ENCODE data around the gene TGFBR3. TPM values are rescaled to one million over a fixed set of nuclear protein-coding genes. Genes with fewer than 3 reads are reported as not detected.

The TGFBR3 gene
- total and polyA plus RNA-seq, 2 of the 8 experiments (the other 6 are each of a cell fraction or from before 2014, with no cell fraction given): 2.0 to 6.1 TPM

- no peak overlapping the region for H3K4ac ChIP-seq (replicated peaks; ENCODE audit: insufficient read length, low read depth, low read length)
- no peak overlapping the region for H3K56ac ChIP-seq (replicated peaks; ENCODE audit: insufficient read length, low read depth, low read length)
- H3K23ac ChIP-seq (ENCODE audit: insufficient read length): no peak overlapping the region
- H2BK5ac ChIP-seq (ENCODE audit: low read depth, low read length): no peak overlapping the region
- no peak overlapping the region for H4K91ac ChIP-seq (replicated peaks; ENCODE audit: insufficient read length, low read length)
- no peak overlapping the region for H3K4me2 ChIP-seq (ENCODE audit: insufficient read depth in 1 of 2, low read depth in 2 of 2, low read length in 2 of 2)
- no peak overlapping the region for H3K18ac ChIP-seq (ENCODE audit: extremely low read depth, low read length)
- 93% methylated on average over 4 of the region's 4 CpGs; no CpG with 5 or more reads in 1 of the 2 experiments for WGBS, 2 experiments (ENCODE audit: extremely low coverage in 1 of 2, insufficient coverage in 1 of 2, insufficient read length in 1 of 2, insufficient replicate concordance in 2 of 2, low coverage in 1 of 2, low lambda C conversion rate in 2 of 2, missing lambda C conversion rate in 1 of 2)
- peaks cover 3% of the 10 kb centered on the region; the same call in 1 of the 2 replicates for H3K79me1 ChIP-seq (ENCODE audit: low read depth, low read length)
- H2BK120ac ChIP-seq (replicated peaks; ENCODE audit: low read depth, low read length): no peak overlapping the region
- no peaks in the 10 kb centered on the region for H3K27me3 ChIP-seq (replicated peaks in 1 of 4; ENCODE audit: control insufficient read depth in 3 of 4, extremely low read depth in 1 of 4, insufficient read depth in 3 of 4, low read length in 3 of 4)
- no peak for TF ChIP-seq TAF7 (optimal IDR thresholded peaks at IDR 0.05; ENCODE audit: borderline replicate concordance, low read depth, low read length)
- no peak for TF ChIP-seq TCF12 (IDR thresholded peaks at IDR 0.05; ENCODE audit: low read depth, low read length)
- FAIRE-seq (no peak), DNase-seq (ENCODE audit: low read depth in 1 of 2, low spot score in 2 of 2) (no peak)
- H2AFZ ChIP-seq (ENCODE audit: low read length): no peak overlapping the region
- no peaks in the 10 kb centered on the region for H3K36me3 ChIP-seq (ENCODE audit: control insufficient read depth in 2 of 4, insufficient read depth in 4 of 4, low read length in 3 of 4)
- no peak overlapping the region for H2BK20ac ChIP-seq (ENCODE audit: low read length)
- no peak overlapping the region for H3K9ac ChIP-seq (replicated peaks in 1 of 4; ENCODE audit: extremely low read depth in 1 of 4, low read depth in 3 of 4, low read length in 3 of 4)
- H3K9me3 ChIP-seq (ENCODE audit: insufficient read depth in 2 of 2, low read depth in 1 of 2, low read length in 1 of 2): no peaks in the 10 kb centered on the region
- H4K5ac ChIP-seq (ENCODE audit: insufficient read length, low read depth, low read length): no peak overlapping the region
- H4K20me1 ChIP-seq (replicated peaks in 1 of 2; ENCODE audit: control insufficient read depth in 1 of 2, insufficient read depth in 2 of 2, low read length in 2 of 2): no peaks in the 10 kb centered on the region
- H3K14ac ChIP-seq (ENCODE audit: insufficient read length): no peak overlapping the region
- POLR2A ChIA-PET (ENCODE audit: partially characterized antibody): no interaction called here
- no peak overlapping the region for H3K27ac ChIP-seq (ENCODE audit: low read depth, low read length)
- H3K4me3 ChIP-seq (ENCODE audit: extremely low read depth in 1 of 4, insufficient read depth in 2 of 4, low read depth in 3 of 4, low read length in 4 of 4): no peak overlapping the region
- H2AK5ac ChIP-seq (ENCODE audit: low read depth, low read length): no peak overlapping the region
- peaks cover 0 to 9% (median 3%) of the 10 kb centered on the region in 4 experiments; a peak in 4 of 7 replicates for H3K4me1 ChIP-seq (replicated peaks in 1 of 4; ENCODE audit: control insufficient read depth in 3 of 4, insufficient read depth in 4 of 4, low read length in 3 of 4)
- no peaks in the 10 kb centered on the region for H3K79me2 ChIP-seq (ENCODE audit: control insufficient read depth in 1 of 2, insufficient read depth in 2 of 2, low read length in 2 of 2)
- no peak overlapping the region for H2BK12ac ChIP-seq (ENCODE audit: low read depth, low read length)
- CTCF ChIA-PET (ENCODE audit: partially characterized antibody): interaction anchor here (0.7 to 3.8 kb wide), 5 partner anchors 11 to 162 kb away, joined by 3 to 22 read pairs (median 3); no protein-coding TSS in a partner anchor
- H2BK15ac ChIP-seq (ENCODE audit: low read length): no peak overlapping the region
- H4K8ac ChIP-seq (ENCODE audit: extremely low read depth, insufficient read depth, low read length): no peak overlapping the region
- no peaks in the 10 kb centered on the region for H3K23me2 ChIP-seq (ENCODE audit: low read depth, low read length)
These were observed 104.6 kb downstream of the TGFBR3 start for GRCh38 chr1:91781371-91781825.

All from H1 (cell line).